Endothelial cell of umbilical vein (primary cell): ENCODE measurements around the gene EPDR1.
A peak's percentile ranks its signal among the peaks of the same experiment; 100 is the strongest.

Source experiments
- MAX ChIP-seq: IDR thresholded peaks from 2 replicates; pipeline ENCODE4 v1.6.1; 2011; ENCODE audit not compliant: insufficient read depth, insufficient read length
- POLR2A ChIP-seq: IDR thresholded peaks from 2 replicates; pipeline ENCODE4 v1.6.1; 2012; ENCODE audit warnings: low read depth, mild to moderate bottlenecking, control low read depth, low read length
- POLR2AphosphoS5 ChIP-seq: IDR thresholded peaks from 2 replicates; pipeline ENCODE4 v1.6.1; 2012; ENCODE audit warnings: low read depth, mild to moderate bottlenecking, control low read depth, low read length, moderate library complexity; ENCODE audit not compliant: insufficient read depth
- TF ChIP-seq, protein P1 (sequence below), 2 donors: IDR thresholded peaks; 1 replicate in 1 of 2; 2 replicates in 1 of 2; pipeline ENCODE4 v1.5.1; 2011; ENCODE audit warnings: low read length in 2 of 2, mild to moderate bottlenecking in 2 of 2, moderate library complexity in 2 of 2, control low read depth in 1 of 2, inconsistent platforms in 1 of 2, low read depth in 1 of 2; ENCODE audit not compliant: insufficient read depth in 1 of 2; ENCODE audit errors: extremely low read depth in 1 of 2

- TF ChIP-seq, protein P1, sequence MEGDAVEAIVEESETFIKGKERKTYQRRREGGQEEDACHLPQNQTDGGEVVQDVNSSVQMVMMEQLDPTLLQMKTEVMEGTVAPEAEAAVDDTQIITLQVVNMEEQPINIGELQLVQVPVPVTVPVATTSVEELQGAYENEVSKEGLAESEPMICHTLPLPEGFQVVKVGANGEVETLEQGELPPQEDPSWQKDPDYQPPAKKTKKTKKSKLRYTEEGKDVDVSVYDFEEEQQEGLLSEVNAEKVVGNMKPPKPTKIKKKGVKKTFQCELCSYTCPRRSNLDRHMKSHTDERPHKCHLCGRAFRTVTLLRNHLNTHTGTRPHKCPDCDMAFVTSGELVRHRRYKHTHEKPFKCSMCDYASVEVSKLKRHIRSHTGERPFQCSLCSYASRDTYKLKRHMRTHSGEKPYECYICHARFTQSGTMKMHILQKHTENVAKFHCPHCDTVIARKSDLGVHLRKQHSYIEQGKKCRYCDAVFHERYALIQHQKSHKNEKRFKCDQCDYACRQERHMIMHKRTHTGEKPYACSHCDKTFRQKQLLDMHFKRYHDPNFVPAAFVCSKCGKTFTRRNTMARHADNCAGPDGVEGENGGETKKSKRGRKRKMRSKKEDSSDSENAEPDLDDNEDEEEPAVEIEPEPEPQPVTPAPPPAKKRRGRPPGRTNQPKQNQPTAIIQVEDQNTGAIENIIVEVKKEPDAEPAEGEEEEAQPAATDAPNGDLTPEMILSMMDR (IDR thresholded peaks at IDR 0.05; ENCODE audit: extremely low read depth in 1 of 2, insufficient read depth in 1 of 2, low read depth in 1 of 2, low read length in 2 of 2) = peak; percentile 54 to 66
- no peak for TF ChIP-seq POLR2AphosphoS5
- TF ChIP-seq POLR2A = no peak
- TF ChIP-seq MAX = no peak
Measured at GRCh38 chr7:37916673-37917660, 3.5 kb upstream of the EPDR1 start, which contains the start of gene SFRP4.
